Keratinocyte (primary cell): ENCODE results near the gene EDDM13.

Experiments
- EZH2 ChIP-seq: IDR thresholded peaks from one replicate; pipeline ENCODE4 v1.6.1; 2012; ENCODE audit warnings: inconsistent platforms, mild to moderate bottlenecking, low read length, moderate library complexity
- TF ChIP-seq, protein P1 (sequence below), 3 experiments: IDR thresholded peaks in 1 of 3; conservative IDR thresholded peaks in 1 of 3; optimal IDR thresholded peaks in 1 of 3; 2 replicates in 2 of 3; 3 replicates in 1 of 3; pipeline versions ENCODE3 to v1.5.1; 2011; ENCODE audit warnings: low read length in 3 of 3, mild to moderate bottlenecking in 3 of 3, moderate library complexity in 2 of 3, control low read depth in 1 of 3, inconsistent platforms in 1 of 3; ENCODE audit not compliant: insufficient read depth in 2 of 3; ENCODE audit errors: extremely low read depth in 1 of 3

GRCh38 chr19:56263319-56263718, 9.2 kb upstream of the EDDM13 start:
- TF ChIP-seq, protein P1, sequence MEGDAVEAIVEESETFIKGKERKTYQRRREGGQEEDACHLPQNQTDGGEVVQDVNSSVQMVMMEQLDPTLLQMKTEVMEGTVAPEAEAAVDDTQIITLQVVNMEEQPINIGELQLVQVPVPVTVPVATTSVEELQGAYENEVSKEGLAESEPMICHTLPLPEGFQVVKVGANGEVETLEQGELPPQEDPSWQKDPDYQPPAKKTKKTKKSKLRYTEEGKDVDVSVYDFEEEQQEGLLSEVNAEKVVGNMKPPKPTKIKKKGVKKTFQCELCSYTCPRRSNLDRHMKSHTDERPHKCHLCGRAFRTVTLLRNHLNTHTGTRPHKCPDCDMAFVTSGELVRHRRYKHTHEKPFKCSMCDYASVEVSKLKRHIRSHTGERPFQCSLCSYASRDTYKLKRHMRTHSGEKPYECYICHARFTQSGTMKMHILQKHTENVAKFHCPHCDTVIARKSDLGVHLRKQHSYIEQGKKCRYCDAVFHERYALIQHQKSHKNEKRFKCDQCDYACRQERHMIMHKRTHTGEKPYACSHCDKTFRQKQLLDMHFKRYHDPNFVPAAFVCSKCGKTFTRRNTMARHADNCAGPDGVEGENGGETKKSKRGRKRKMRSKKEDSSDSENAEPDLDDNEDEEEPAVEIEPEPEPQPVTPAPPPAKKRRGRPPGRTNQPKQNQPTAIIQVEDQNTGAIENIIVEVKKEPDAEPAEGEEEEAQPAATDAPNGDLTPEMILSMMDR (optimal IDR thresholded peaks at IDR 0.05 in 1 of 3, IDR thresholded peaks at IDR 0.05 in 1 of 3, conservative IDR thresholded peaks at IDR 0.05 in 1 of 3; ENCODE audit: extremely low read depth in 1 of 3, insufficient read depth in 2 of 3, low read length in 3 of 3) = no peak
- no peak for TF ChIP-seq EZH2
